Adipose tissue (tissue), 3 donors: ENCODE measurements around the gene RNF167. TPM values are rescaled to one million over a fixed set of nuclear protein-coding genes. Genes with fewer than 3 reads are reported as not detected.

Source experiments
- H3K27ac ChIP-seq: one replicate; pipeline ENCODE4 v1.5.1; 2013; ENCODE audit warnings: low read depth, low read length
- WGBS, 3 donors: extraction: QIAGEN DNeasy Blood & Tissue Kit; methylation state at CpG; one replicate each; pipeline ENCODE4 v1.1.7; 2013; 5-methylcytosine and 5-hydroxymethylcytosine counted together
- polyA plus RNA-seq, 3 donors: library from polyadenylated mRNA; stranded (reverse); fragments of 200-250 nt; gene quantifications; one replicate each; pipeline ENCODE4 v1.2.3, GENCODE V29; 2013
- donor health status: healthy with polysubstance abuse.
- donor health status: Bipolar disorder and iron deficiency.
- donor health status: healthy.

Gene RNF167
- 100 to 1,000 TPM in 1 of 3 donors, 10 to 100 TPM in 2; 60.2 to 111 (median 79.2) TPM for polyA plus RNA-seq

- 0% methylated on average over 72 of the region's 72 CpGs for WGBS, 3 donors
- peak within 1 kb of the TSS; percentile 30 for H3K27ac ChIP-seq
Measured at GRCh38 chr17:4939796-4940554, at the start of gene RNF167, which contains the start of gene SLC25A11. TSS of gene RNF167 (plus strand) at chr17:4940268. CDS start at chr17:4940910, 642 bp downstream. TSS of gene SLC25A11 (minus strand) at chr17:4940046. CDS start at chr17:4939910, 136 bp downstream.

- WGBS, 3 donors: 90 to 93% (median 93%) methylated on average over 42 of the region's 42 CpGs
- H3K27ac ChIP-seq: no peak overlapping the region
Measured at GRCh38 chr17:4891411-4892410, 48.4 kb upstream of the RNF167 start.

GRCh38 chr17:4892499-4893221, 47.4 kb upstream of the RNF167 start:
- H3K27ac ChIP-seq: no peak overlapping the region
- 86 to 91% (median 90%) methylated on average over 21 to 23 of the region's 23 CpGs for WGBS, 3 donors

- no peak overlapping the region for H3K27ac ChIP-seq
- whole genome bisulfite sequencing, 3 donors: 84 to 87% (median 85%) methylated on average over 18 of the region's 18 CpGs
Measured at GRCh38 chr17:4893272-4893671, 46.8 kb upstream of the RNF167 start.

- H3K27ac ChIP-seq: no peak overlapping the region
- 90 to 92% (median 91%) methylated on average over 30 to 31 of the region's 31 CpGs for WGBS, 3 donors
Measured at GRCh38 chr17:4893721-4894560, 46.1 kb upstream of the RNF167 start.

- no peak overlapping the region for H3K27ac ChIP-seq
- WGBS, 3 donors: 90 to 95% (median 92%) methylated on average over 13 of the region's 13 CpGs
Measured at GRCh38 chr17:4895121-4895520, 44.9 kb upstream of the RNF167 start.

GRCh38 chr17:4895657-4896331, 44.3 kb upstream of the RNF167 start:
- H3K27ac ChIP-seq: no peak overlapping the region
- 74 to 78% (median 76%) methylated on average over 27 of the region's 27 CpGs for WGBS, 3 donors

GRCh38 chr17:4896332-4897197, 43.5 kb upstream of the RNF167 start:
- 90 to 93% (median 91%) methylated on average over 26 to 27 of the region's 27 CpGs for WGBS, 3 donors

GRCh38 chr17:4897198-4897687, 42.8 kb upstream of the RNF167 start:
- no peak overlapping the region for H3K27ac ChIP-seq
- WGBS, 3 donors: 80 to 84% (median 81%) methylated on average over 10 of the region's 10 CpGs

More at GRCh38 chr17:4896332-4897197, 43.5 kb upstream of the RNF167 start:
- no peak overlapping the region for H3K27ac ChIP-seq

- WGBS, 3 donors: 79 to 91% (median 88%) methylated on average over 3 to 5 of the region's 5 CpGs
- no peak overlapping the region for H3K27ac ChIP-seq
Measured at GRCh38 chr17:4897785-4898184, 42.3 kb upstream of the RNF167 start.

- no peak overlapping the region for H3K27ac ChIP-seq
- WGBS, 3 donors: 39 to 92% (median 86%) methylated on average over 8 of the region's 8 CpGs
Measured at GRCh38 chr17:4898351-4898750, 41.7 kb upstream of the RNF167 start.

GRCh38 chr17:4898927-4899326, 41.1 kb upstream of the RNF167 start:
- 16 to 21% (median 20%) methylated on average over 28 to 34 of the region's 34 CpGs for WGBS, 3 donors
- H3K27ac ChIP-seq: no peak overlapping the region

- WGBS, 3 donors: 6 to 13% (median 12%) methylated on average over 53 to 60 of the region's 60 CpGs
- H3K27ac ChIP-seq: no peak within 1 kb of the TSS
Measured at GRCh38 chr17:4899341-4900230, 40.5 kb upstream of the RNF167 start, which contains the start of gene C17orf107. TSS of gene C17orf107 (plus strand) at chr17:4899536. CDS start at chr17:4899763, 227 bp downstream.

- WGBS, 3 donors: 23 to 51% (median 29%) methylated on average over 65 of the region's 65 CpGs
- no peak overlapping the region for H3K27ac ChIP-seq
Measured at GRCh38 chr17:4900231-4901107, 39.6 kb upstream of the RNF167 start.
